Measurements from ENCODE around the gene CCT7.

CCT7 gene

GRCh38 chr2:73266061-73266901 is 32.2 kb downstream of the CCT7 start:
- Histone ChIP-seq H3K9ac (no peak overlapping the region), H3K36me3 (peaks cover 100% of the 10 kb centered on the region), H3K9me3 (no peaks in the 10 kb centered on the region), H3K4me1 (no peaks in the 10 kb centered on the region), H3K27me3 (no peaks in the 10 kb centered on the region), H4K20me1 (peaks cover 91% of the 10 kb centered on the region), H3K27ac (no peak overlapping the region), H3K4me2 (no peak overlapping the region), H3K4me3 (no peak overlapping the region)
- no peak for TF ChIP-seq Cebpa-rat (IDR thresholded peaks at IDR 0.05)

- TF ChIP-seq Cebpa-rat (IDR thresholded peaks at IDR 0.05): no peak
- H3K27me3 ChIP-seq: no peaks in the 10 kb centered on the region
- no peak overlapping the region for H3K9ac ChIP-seq
- no peak overlapping the region for H3K27ac ChIP-seq
- no peaks in the 10 kb centered on the region for H3K9me3 ChIP-seq
- peaks cover 100% of the 10 kb centered on the region for H3K36me3 ChIP-seq
- H3K4me3 ChIP-seq: no peak overlapping the region
- H3K4me2 ChIP-seq: no peak overlapping the region
- peaks cover 91% of the 10 kb centered on the region for H4K20me1 ChIP-seq
- H3K4me1 ChIP-seq: no peaks in the 10 kb centered on the region
Observed at GRCh38 chr2:73267008-73267407, 32.9 kb downstream of the CCT7 start.

GRCh38 chr2:73268366-73268829 is 34.3 kb downstream of the CCT7 start:
- Histone ChIP-seq H3K4me2 (no peak overlapping the region), H4K20me1 (peaks cover 100% of the 10 kb centered on the region), H3K4me1 (no peaks in the 10 kb centered on the region), H3K36me3 (peaks cover 100% of the 10 kb centered on the region), H3K9ac (no peak overlapping the region), H3K27ac (no peak overlapping the region), H3K27me3 (no peaks in the 10 kb centered on the region), H3K9me3 (no peaks in the 10 kb centered on the region), H3K4me3 (no peak overlapping the region)
- TF ChIP-seq Cebpa-rat (IDR thresholded peaks at IDR 0.05): no peak

- H3K4me2 ChIP-seq: no peak overlapping the region
- H3K36me3 ChIP-seq: peaks cover 100% of the 10 kb centered on the region
- no peaks in the 10 kb centered on the region for H3K4me1 ChIP-seq
- no peaks in the 10 kb centered on the region for H3K9me3 ChIP-seq
- H3K27ac ChIP-seq: no peak overlapping the region
- no peak overlapping the region for H3K4me3 ChIP-seq
- peaks cover 100% of the 10 kb centered on the region for H4K20me1 ChIP-seq
- no peak overlapping the region for H3K9ac ChIP-seq
- TF ChIP-seq Cebpa-rat (IDR thresholded peaks at IDR 0.05): no peak
- no peaks in the 10 kb centered on the region for H3K27me3 ChIP-seq
Observed at GRCh38 chr2:73268830-73269685, 35.0 kb downstream of the CCT7 start.

GRCh38 chr2:73269686-73270465 is 35.8 kb downstream of the CCT7 start:
- no peaks in the 10 kb centered on the region for H3K27me3 ChIP-seq
- TF ChIP-seq Cebpa-rat (IDR thresholded peaks at IDR 0.05): no peak
- peaks cover 99% of the 10 kb centered on the region for H3K36me3 ChIP-seq
- H3K9me3 ChIP-seq: no peaks in the 10 kb centered on the region
- peaks cover 100% of the 10 kb centered on the region for H4K20me1 ChIP-seq
- no peak overlapping the region for H3K4me3 ChIP-seq
- H3K27ac ChIP-seq: no peak overlapping the region
- H3K4me1 ChIP-seq: no peaks in the 10 kb centered on the region
- H3K9ac ChIP-seq: no peak overlapping the region
- H3K4me2 ChIP-seq: no peak overlapping the region

- no peak overlapping the region for H3K4me2 ChIP-seq
- no peaks in the 10 kb centered on the region for H3K4me1 ChIP-seq
- no peak overlapping the region for H3K4me3 ChIP-seq
- H3K27ac ChIP-seq: no peak overlapping the region
- no peaks in the 10 kb centered on the region; the same call in 1 of the 2 replicates for H3K9me3 ChIP-seq
- peaks cover 100% of the 10 kb centered on the region for H4K20me1 ChIP-seq
- TF ChIP-seq Cebpa-rat (IDR thresholded peaks at IDR 0.05): no peak
- H3K9ac ChIP-seq: no peak overlapping the region
- peaks cover 99% of the 10 kb centered on the region for H3K36me3 ChIP-seq
- no peaks in the 10 kb centered on the region for H3K27me3 ChIP-seq
Observed at GRCh38 chr2:73272270-73272669, 38.2 kb downstream of the CCT7 start.

- Histone ChIP-seq H3K4me1 (peaks cover 17% of the 10 kb centered on the region), H4K20me1 (peaks cover 87% of the 10 kb centered on the region), H3K4me3 (no peak overlapping the region), H3K36me3 (peaks cover 65% of the 10 kb centered on the region), H3K27ac (no peak overlapping the region), H3K9ac (no peak overlapping the region), H3K9me3 (no peaks in the 10 kb centered on the region; the same call in 1 of the 2 replicates), H3K27me3 (no peaks in the 10 kb centered on the region), H3K4me2 (no peak overlapping the region)
- TF ChIP-seq Cebpa-rat (IDR thresholded peaks at IDR 0.05): no peak
Observed at GRCh38 chr2:73279852-73280251, 45.7 kb downstream of the CCT7 start.

- no peaks in the 10 kb centered on the region; the same call in 1 of the 2 replicates for H3K9me3 ChIP-seq
- H3K27me3 ChIP-seq: no peaks in the 10 kb centered on the region
- no peak overlapping the region for H3K4me3 ChIP-seq
- TF ChIP-seq Cebpa-rat (IDR thresholded peaks at IDR 0.05): no peak
- 0 out of 2 replicates have a peak overlapping the region, but pooled peaks have one; percentile 3 for H3K4me2 ChIP-seq
- no peak overlapping the region for H3K27ac ChIP-seq
- H3K4me1 ChIP-seq: peaks cover 30% of the 10 kb centered on the region
- peaks cover 74% of the 10 kb centered on the region for H4K20me1 ChIP-seq
- H3K9ac ChIP-seq: no peak overlapping the region
- H3K36me3 ChIP-seq: peaks cover 51% of the 10 kb centered on the region
Observed at GRCh38 chr2:73281244-73281643, 47.1 kb downstream of the CCT7 start.

GRCh38 chr2:73282924-73283544 is 48.9 kb downstream of the CCT7 start:
- no peaks in the 10 kb centered on the region for H3K27me3 ChIP-seq
- peaks cover 33% of the 10 kb centered on the region for H3K4me1 ChIP-seq
- peak overlapping the region; percentile 97 for H3K27ac ChIP-seq
- peak overlapping the region; percentile 95 for H3K9ac ChIP-seq
- H4K20me1 ChIP-seq: peaks cover 56% of the 10 kb centered on the region
- H3K9me3 ChIP-seq: no peaks in the 10 kb centered on the region
- peak overlapping the region; percentile 90 for H3K4me3 ChIP-seq
- TF ChIP-seq Cebpa-rat (IDR thresholded peaks at IDR 0.05): no peak
- H3K36me3 ChIP-seq: peaks cover 33% of the 10 kb centered on the region
- H3K4me2 ChIP-seq: peak overlapping the region; percentile 85
